HG03520 (cell line): Measurements from ENCODE around the gene MBTPS1.
A peak's percentile ranks its signal among the peaks of the same experiment; 100 is the strongest.
"Not testable (repeated sequence)": the region's sequence is repeated elsewhere in the genome, so short reads cannot be mapped to it uniquely, and the experiment has no call there.

Experiments used
- ATAC-seq: cut with Tn5 transposase; IDR thresholded peaks from one replicate; pipeline ENCODE4 v1.9.1; 2021; ENCODE audit warnings: mild to moderate bottlenecking, moderate library complexity; ENCODE audit not compliant: unreplicated experiment

MBTPS1 gene

GRCh38 chr16:84137769-84138357 is 21.1 kb upstream of the MBTPS1 start:
- no peak for ATAC-seq

- no peak for ATAC-seq
Observed at GRCh38 chr16:84137287-84137686, 20.5 kb upstream of the MBTPS1 start.

GRCh38 chr16:84136331-84137125 is 19.8 kb upstream of the MBTPS1 start:
- no peak for ATAC-seq

- ATAC-seq = no peak
Observed at GRCh38 chr16:84132527-84133285, 16.0 kb upstream of the MBTPS1 start.

GRCh38 chr16:84131117-84131516 is 14.4 kb upstream of the MBTPS1 start:
- no peak for ATAC-seq

GRCh38 chr16:84124257-84125073 is 7.7 kb upstream of the MBTPS1 start:
- no peak for ATAC-seq

- ATAC-seq = no peak
Observed at GRCh38 chr16:84121007-84121406, 4.3 kb upstream of the MBTPS1 start.

- ATAC-seq = no peak
Observed at GRCh38 chr16:84120023-84120422, 3.3 kb upstream of the MBTPS1 start.

- no peak for ATAC-seq
Observed at GRCh38 chr16:84119368-84119767, 2.6 kb upstream of the MBTPS1 start.

- not testable (repeated sequence) for ATAC-seq
Observed at GRCh38 chr16:84118315-84118714, 1.6 kb upstream of the MBTPS1 start.

- ATAC-seq = no peak
Observed at GRCh38 chr16:84117494-84117843, 727 bp upstream of the MBTPS1 start.

GRCh38 chr16:84115919-84116719 is 623 bp downstream of the MBTPS1 start:
- peak; percentile 33 for ATAC-seq

- not testable (repeated sequence) for ATAC-seq
Observed at GRCh38 chr16:84111949-84112348, 4.8 kb downstream of the MBTPS1 start.

GRCh38 chr16:84111525-84111924 is 5.2 kb downstream of the MBTPS1 start:
- ATAC-seq = no peak

GRCh38 chr16:84110527-84110926 is 6.2 kb downstream of the MBTPS1 start:
- ATAC-seq = no peak

GRCh38 chr16:84109598-84110335 is 7.0 kb downstream of the MBTPS1 start:
- no peak for ATAC-seq

- ATAC-seq = no peak
Observed at GRCh38 chr16:84107921-84108320, 8.8 kb downstream of the MBTPS1 start.

GRCh38 chr16:84105948-84106740 is 10.6 kb downstream of the MBTPS1 start:
- ATAC-seq = no peak

GRCh38 chr16:84105301-84105815 is 11.4 kb downstream of the MBTPS1 start:
- ATAC-seq = no peak
